Stimulated activated CD4-positive, alpha-beta T cell treated with anti-CD3 and anti-CD28 coated beads, Interleukin-12 subunit alpha, Interleukin-12 subunit beta, amount 100 ng/mL, for 24 hours (primary cell): ENCODE data around the gene KYAT1.

Experiments
- DNase-seq, 2 experiments: peaks; one replicate each; pipeline ENCODE4 v3.0.0-alpha.2; 2020; ENCODE audit warnings: low read depth in 2 of 2

KYAT1 gene

DNA sequence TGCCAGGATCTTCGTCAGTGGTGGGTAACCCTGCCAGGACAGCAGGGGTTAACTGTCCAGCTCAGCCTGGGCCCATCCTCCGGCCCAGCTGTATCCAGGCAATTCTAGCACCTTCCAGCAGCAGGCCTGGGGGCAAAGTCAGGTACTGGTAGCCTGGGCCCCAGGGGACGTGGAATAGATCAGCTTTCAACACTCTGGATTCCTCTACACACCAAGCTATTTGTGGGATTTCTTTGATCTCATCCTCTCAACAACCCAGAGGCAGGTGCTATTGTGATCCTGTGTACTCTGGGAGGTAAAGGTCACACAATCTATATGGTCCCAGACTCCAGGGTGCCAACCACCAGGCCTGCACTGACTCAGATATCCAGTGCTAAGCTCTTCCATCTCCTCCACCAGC lies 43.4 kb downstream of the KYAT1 start:
- no peak for DNase-seq

DNA sequence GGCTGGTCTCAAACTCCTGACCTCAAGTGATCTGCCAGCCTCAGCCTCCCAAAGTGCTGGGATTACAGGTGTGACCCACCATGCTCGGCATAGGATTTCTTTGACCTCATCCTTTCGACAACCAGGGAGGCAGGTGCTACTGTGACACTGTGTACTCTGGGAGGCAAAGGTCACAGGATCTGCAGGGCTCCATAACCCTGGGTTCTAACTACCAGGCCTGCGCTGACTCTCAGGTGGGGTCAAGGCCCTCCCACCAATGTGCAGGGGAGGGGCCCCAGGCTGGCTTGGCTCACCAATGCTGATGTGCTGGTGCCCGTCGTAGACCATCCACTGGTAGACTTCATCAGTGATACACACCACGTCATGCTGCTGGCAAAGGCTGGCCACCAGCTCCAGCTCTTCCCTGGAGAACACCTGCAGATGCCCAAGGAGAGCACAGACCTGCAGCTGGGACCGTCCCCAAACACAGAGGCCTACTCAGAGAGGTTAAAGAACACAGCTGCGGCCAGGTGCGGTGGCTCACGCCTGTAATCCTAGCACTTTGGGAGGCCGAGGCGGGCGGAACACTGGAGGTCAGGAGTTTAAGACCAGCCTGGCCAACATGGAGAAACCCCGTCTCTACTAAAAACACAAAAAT lies 45.1 kb downstream of the KYAT1 start:
- DNase-seq: no peak

DNA sequence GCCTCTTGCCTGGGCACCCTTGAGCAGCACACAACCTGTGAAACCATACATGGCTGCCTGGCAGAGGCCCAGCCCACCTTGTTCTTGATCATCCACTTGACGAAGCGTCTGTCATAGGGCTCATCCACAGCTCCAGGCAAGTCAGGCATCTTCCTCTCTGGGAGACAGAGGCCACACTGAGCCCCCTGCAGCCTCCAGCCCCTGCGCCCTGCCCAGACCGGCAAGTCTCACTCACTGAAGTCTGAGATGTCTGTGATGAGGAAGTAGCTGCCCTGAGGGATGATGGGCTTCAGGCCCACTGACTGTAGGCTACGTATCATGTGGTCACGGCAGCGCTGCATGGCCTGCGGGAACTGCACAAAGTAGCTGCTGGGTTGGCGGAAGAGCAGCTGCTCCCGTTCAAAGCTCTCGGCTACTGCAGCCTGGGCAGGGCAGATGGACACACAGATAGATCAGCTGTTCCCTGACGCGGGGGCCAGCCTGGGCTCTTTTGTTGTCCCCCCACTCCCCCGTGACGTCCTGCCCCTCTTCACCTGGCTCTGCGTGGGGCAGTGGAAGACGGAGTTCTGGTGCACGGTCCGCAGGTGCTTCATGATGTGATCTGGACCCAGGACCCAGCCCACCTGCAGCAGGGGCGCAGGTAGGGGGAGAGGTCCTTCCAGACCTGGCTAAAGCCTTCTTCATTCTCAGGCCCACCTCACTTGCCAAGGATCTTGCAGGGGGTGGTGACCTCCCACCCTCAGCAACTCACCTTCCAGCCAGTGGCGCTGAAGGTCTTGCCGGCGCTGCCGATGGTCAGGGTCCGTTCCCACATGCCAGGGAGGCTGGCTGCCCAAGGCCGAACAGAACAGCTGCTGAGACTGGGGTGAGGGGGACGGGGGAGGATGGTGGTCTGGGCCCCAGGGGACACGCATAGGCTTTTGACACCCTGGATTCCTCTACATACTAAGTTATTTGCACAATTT lies 46.2 kb downstream of the KYAT1 start:
- no peak for DNase-seq

DNA sequence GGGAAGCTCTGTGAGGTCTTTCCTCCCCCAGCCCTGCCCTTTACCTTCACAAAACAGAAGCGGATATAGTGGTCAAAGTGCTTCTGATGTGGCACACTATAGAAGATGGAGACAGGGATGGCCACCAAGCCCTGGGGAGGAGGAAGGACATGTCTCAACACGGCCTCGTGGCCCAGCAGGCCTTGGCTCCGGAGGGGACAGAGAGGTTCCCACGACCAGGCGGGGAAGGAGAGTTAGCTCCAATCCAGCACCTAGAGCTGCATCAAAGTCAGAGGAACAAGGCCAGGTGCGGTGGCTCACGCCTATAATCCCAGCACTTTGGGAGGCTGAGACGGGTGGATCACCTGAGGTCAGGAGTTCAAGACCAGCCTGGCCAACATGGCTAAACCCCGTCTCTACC lies 48.1 kb downstream of the KYAT1 start:
- DNase-seq: no peak

DNA sequence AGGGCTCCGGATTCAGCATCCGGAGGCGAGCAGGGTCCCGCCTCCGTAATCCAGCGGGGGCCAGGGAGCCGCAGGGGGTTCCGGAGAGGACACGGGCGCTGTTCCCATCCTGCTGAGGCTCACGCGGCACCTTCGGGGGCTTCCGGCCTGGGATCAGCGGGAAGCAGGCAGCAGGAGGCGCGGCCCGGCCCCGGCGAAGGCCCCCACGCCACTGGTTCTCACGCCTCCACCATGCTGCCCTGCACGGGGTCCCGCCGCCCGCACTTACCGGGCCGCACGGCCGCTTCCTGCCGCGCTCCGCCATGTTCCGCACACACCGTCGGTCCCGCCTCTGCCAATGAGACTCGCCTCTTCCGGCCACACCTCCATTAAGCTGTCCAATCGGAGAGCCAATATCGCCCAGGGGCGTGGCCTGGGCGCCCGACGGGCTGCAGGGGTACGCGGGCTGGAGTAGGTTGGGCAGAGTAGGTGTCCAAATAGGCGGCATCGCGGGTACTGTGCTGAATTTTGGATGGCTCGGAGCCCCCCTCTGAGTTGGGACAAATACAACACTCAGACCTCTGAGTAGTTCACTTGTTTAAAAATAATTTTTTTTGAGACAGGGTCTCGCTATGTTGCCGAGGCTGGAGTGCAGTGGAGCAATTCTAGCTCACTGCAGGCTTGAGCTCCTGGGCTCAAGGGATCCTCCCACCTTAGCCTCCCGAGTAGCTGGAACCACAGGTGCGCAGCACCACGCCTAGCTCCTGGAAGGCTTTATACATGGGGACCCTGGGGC lies 52.1 kb downstream of the KYAT1 start, which contains the start of gene SPOUT1:
Gene SPOUT1 (minus strand): TSS at position 318 of the 775 bp plus-strand sequence. CDS start 14 bp downstream, at position 304.
- DNase-seq: peak; percentile 87 to 94

DNA sequence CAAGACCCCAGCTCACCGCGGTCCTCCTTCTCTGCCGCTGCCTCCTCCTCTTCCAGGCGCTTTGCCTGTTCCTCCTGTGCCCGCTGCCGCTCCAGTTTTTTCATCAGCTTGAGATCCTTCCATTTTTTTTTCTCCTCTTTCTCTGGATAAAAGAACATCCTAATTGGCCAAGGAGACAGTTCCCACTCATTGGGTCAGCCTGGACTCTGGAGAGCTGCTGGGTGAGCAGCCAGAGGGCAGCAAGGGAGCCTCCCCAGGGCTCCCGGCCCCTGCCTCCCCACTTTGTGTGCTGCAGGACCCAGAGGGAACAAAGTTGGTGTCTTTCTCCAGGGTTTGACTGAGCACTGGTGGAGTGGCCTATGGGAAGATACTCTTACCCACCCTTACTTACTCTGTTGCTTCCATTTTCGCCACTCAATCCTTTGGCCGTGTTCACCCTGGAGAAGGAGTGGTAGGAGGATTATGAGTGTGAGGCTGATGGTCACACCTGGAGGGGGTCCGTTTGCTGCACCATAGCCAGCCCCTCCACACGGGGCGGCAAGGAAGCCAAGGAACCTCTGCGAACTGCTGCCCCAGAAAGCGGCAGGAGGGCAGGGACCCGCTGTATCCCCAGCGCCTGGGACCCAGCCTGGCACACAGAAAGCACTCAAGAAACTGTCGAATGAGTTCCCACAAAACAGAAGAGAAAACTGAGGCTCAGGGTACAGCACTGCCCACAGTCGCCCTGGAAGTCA lies 52.9 kb downstream of the KYAT1 start:
- DNase-seq: no peak

DNA sequence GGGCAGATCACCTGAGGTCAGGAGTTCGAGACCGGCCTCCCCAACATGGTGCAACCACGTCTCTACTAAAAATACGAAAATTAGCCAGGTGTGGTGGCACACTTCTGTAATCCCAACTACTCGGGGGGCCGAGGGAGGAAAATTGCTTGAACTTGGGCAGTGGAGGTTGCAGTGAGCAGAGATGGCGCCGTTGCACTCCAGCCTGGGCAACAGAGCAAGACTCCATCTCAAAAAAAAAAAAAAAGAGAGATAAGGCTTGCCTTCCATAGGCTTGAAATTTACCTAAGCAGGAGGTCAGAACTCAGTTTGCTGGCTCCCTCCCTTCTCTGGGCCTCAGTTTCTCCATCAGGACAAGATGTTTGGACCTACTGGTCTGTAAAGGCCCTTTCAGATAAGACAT lies 53.5 kb downstream of the KYAT1 start:
- DNase-seq: no peak

DNA sequence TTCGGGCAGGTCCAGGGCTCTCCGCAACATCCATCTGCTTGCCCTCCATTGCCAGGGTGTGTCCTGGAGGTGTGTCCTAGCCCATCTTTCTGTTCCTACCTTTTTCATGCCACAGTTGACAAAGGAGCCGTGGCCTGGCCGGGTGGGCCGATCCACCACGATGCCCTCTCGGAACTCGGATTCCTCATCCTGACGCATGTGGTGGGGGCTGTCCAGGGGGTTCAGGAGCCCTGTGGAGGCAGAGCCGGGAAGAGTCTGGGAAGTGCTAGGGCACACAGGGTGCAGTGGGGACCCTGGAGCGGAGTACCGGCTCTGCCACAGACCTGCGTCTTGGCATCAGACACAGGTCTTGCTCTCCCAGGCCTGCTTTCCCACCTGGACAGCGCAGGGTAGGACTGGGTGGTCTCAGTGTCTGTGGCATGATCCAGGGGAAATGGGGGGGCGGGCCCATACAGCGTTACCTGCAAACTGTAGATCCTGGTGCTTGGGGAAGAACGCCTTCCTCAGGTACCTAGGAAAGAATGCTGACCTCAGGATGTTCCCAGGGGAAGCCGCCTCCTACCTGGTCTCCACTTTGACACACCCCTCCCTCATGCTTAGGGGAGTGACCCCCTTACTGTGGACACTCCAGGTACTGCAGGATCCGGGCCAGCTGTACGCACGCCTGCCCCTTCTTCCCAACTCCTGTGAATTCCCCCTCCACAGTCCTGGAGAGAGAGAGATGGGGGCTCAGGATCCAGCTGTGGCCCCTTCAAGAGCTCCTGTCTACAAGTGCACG lies 55.6 kb downstream of the KYAT1 start:
- DNase-seq: no peak

DNA sequence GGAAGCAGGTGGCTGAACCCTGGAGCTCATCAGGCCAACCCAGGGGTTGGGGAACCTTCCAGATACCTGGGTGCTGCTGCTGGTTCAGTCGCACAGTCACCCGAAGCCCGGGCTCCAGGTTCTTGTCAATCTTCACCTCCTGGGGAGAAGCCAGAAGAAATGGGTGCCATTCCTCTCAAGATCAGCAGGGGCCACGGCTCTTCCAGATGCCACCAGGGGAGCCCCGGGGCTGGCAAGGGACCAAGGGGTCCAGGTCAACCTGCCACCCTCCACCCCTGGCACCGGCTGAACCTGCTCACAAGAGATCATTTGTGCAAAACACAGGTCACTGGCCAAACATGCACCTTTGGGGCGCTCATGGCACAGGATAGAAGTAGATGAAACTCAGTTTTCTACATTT lies 56.8 kb downstream of the KYAT1 start:
- DNase-seq: no peak

DNA sequence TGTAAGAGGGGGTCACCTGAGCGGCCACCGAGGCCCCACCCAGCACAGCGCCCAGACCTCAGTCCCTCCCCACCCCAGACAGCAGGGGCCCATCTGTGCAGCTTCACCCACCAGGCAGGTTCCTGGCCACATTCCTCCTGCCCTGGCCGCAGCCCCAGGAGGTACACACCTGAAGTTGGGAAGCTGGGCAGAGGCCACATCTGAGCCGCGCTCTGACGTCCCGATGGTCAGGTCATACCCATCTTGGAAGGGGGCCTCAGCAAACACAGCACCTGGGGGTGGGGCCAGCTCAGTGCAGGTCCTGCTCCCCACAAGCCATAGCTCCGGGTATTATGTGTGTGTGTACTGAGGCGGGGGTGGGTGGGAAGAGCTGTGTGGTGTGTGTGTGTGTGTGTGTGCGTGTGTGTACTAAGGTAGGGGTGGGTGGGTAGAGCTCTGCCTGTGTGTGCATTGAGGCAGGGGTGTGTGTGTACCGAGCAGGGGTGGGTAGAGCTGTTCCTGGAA lies 57.8 kb downstream of the KYAT1 start:
- no peak for DNase-seq

DNA sequence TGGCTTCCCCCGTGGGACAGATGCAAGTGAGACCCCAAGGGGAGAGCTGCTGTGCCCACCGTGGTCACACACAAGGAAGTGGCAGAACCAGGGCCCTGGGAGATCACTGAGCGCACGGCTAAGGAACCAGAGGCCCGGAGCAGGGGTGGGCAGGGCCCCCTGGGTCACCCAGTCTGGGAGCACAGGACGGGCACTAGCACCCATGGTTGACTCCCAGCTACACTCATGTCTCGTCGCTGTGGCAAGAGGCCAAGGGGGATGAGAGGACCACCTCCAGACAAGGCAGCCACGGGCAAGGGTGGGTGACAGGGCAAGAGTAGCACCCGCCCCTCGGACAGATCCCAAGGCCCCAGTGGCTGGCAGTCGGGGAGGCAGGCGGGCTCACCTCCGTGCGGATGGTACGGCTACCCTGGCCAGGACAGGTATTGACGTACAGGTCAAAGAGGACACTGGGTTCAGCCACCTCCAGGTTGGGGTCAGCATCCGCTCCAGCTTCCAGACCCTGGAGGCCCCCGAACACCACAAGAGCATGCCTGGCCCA lies 58.3 kb downstream of the KYAT1 start:
- no peak for DNase-seq

DNA sequence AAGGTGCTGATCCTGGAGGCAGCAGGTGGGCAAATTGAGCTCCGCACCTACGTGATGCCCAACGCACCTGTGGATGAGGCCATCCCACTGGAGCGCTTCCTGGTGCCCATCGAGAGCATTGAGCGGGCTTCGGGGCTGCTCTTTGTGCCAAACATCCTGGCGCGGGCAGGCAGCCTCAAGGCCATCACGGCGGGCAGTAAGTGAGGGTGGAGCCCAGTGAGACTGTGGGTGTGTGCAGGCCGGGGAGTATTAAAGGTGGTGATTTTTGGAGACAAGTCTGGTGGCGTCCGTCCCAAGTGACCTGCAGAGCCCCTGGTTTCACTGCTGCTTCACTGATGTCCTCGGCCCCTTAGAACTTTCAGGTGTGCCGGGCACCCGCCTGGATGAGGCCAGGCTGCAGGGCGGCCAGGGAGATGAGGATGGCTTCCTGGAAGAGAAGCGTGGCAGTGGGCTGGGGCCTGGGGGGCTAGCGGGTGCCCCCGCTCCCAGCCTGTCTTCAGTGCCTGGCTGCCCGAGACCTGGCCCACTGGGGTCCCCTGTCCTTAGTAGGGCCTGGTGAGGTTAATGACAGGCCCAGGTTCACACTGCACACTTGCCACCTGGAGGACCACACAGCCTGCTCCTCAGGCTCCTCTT lies 59.2 kb downstream of the KYAT1 start:
- DNase-seq: no peak

DNA sequence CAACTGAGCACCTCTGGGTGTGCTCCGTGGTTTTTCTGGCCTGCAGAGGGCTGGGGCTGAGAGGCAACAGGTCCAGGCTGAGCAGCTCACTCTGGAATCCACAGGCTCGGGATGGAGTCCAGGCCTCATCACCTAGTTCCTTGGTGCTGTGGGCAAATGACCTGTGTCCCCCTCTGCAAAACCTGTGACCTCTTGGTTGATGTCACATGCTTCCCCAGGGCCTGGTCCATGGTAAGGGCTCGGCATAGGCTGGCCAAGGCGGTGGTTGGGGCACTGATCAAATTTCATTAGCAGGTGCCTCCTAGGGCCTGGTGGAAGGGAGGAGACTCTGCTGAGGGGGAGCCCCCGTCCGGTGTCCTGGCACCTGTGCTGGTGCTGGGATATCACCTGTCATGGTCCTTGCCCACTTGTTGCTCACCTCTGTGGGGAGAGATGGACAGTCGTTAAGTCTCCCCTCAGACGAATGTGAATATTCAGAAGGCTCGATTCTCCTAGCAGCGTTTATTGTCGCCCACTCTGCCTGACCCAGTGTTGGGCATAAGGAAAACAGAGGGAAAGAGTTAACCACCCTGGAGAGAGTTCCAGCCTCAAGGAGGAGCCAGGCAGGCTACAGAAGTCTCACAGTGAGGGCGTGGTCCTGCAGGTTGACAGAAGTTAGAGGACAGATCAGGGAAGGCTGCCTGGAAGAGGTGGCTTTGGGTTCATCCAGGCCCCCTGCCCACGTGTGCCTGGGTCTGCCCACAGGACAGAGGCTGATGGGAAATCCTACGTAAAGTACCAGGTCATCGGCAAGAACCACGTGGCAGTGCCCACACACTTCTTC lies 60.0 kb downstream of the KYAT1 start:
- no peak for DNase-seq

DNA sequence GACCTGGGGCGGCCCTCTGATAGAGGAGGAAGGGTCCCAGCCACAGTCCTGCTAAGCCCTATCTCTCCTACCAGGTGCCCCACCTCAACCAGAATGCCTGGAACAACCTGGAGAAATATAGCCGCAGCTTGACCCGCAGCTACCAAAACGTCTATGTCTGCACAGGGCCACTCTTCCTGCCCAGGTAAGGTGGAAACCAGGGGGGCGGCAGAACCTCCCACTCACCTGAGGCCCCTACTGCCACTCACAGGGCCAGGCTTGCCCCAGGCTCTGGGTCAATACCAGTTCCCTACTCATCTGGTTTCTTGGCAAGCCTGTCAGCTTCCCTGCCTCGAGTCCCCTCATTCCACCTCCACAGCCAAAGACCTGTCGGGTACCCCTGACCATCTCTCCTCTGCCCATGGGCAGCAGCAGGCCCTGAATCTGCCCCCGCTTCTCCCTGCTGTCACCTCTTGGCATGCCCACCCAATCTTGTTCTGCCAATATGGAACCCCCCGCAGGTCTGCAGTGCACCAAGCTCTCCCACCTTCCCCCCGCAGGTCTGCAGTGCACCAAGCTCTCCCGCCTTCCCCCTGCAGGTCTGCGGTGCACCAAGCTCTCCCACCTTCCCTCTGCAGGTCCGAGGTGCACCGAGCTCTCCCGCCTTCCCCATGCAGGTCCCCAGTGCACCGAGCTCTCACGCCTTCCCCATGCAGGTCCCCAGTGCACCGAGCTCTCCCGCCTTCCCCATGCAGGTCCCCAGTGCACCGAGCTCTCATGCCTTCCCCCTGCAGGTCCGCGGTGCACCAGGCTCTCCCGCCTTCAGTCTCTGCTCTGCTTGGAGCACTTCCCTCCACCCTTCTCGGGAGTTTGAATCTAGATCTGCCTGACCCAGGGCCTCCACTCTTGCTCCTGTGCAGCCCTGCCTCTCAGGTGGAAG lies 60.8 kb downstream of the KYAT1 start:
- no peak for DNase-seq

DNA sequence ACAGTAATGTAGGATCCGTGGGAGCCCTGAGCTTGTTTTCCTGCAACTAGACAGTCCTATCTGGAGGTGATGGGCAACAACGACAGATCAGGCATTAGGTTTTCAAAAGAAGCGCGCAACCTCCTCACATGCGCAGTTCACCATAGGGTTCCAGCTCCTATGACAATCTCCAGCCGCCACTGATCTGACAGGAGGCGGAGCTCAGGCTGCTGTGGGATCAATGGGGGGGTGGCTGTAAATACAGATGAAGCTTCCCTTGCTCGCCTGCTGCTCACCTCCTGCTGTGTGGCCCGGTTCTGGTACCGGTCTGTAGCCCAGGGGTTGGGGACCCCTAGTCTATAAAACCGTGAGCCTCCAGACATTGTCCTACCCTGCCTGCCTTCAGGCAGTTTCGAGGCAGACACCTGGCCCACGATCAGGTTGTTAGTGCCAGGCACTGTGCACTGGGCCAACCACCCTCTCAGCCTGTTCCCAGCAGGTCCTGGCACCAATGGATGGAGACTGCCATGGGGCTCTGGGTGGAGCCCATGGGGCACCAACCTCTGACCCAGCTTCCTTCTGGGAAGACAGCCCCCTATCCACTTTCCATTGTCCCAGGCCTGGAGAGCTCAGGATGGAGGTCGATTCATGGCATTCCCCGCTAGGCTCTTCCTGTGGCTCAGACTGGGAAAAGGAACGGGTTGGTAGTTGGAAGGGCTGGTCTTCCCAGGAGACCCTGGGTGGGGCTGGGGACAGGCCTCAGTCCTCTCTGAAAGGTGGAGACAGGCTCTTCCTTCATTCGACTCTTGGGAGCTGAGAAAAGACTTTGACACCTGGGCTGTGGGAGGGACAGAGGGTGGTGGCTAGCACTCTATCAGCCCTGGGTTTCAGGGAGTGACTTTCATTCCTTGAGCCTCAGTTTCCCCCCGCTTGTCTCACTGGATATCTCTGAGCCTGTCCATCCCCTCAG lies 61.8 kb downstream of the KYAT1 start:
- DNase-seq: no peak

DNA sequence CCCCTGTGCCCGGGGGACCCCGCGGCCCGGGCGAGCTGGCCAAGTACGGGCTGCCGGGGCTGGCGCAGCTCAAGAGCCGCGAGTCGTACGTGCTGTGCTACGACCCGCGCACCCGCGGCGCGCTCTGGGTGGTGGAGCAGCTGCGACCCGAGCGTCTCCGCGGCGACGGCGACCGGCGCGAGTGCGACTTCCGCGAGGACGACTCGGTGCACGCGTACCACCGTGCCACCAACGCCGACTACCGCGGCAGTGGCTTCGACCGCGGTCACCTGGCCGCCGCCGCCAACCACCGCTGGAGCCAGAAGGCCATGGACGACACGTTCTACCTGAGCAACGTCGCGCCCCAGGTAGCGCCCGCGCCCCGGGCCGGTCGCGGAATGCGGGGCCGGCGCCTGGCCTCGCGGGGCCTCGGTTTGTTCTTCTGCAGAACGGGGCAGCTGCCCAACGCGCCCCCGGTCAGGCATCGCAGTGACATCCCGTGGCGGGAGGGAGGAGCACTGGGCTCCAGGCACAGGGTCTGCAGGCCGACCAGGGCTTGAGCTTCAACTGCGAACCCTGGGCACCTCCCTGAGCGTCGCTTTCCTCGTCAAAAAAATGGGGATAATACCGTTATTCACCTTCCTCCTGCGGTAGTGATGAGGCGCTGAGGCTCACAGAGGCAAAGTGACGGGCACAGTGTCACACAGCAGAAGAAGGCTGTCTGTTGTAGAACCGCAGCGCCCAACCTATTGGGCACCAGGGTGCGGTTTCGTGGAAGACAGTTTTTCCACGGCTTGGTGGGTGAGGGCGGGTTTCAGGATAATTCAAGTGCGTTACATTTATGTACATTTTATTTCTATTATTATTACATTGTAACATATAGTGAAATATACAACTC lies 62.7 kb downstream of the KYAT1 start:
- peak in 1 of 2 experiments; percentile 34 for DNase-seq
